Urothelium cell line (cell line): ENCODE results near the gene WFDC1.
"Not testable (repeated sequence)": the region's sequence is repeated elsewhere in the genome, so short reads cannot be mapped to it uniquely, and the experiment has no call there.

ENCODE experiments used
- DNase-seq: peaks from one replicate; pipeline ENCODE4 v3.0.0; 2011; ENCODE audit warnings: low spot score, mixed read lengths
- FAIRE-seq: peaks from 2 replicates; lab custom pipeline; 2011; peaks lifted over from hg19 to GRCh38; lab: Jason Lieb, UNC

WFDC1 gene

GRCh38 chr16:84324434-84325262 lies 30.0 kb downstream of the WFDC1 start:
- DNase-seq = no peak

GRCh38 chr16:84326545-84326944 lies 31.9 kb downstream of the WFDC1 start:
- no peak for FAIRE-seq
- no peak for DNase-seq

More at GRCh38 chr16:84324434-84325262, 30.0 kb downstream of the WFDC1 start:
- FAIRE-seq = no peak

GRCh38 chr16:84327926-84328505 lies 33.3 kb downstream of the WFDC1 start:
- DNase-seq (no peak), FAIRE-seq (no peak)

- no peak for FAIRE-seq
- no peak for DNase-seq
These were observed 34.3 kb downstream of the WFDC1 start for GRCh38 chr16:84329016-84329415.

- DNase-seq (no peak), FAIRE-seq (no peak)
These were observed 35.4 kb downstream of the WFDC1 start for GRCh38 chr16:84329843-84330684.

- DNase-seq = no peak
- FAIRE-seq = no peak
These were observed 36.0 kb downstream of the WFDC1 start for GRCh38 chr16:84330685-84331050.

- FAIRE-seq (no peak), DNase-seq (no peak)
These were observed 37.5 kb downstream of the WFDC1 start for GRCh38 chr16:84331998-84332780.

GRCh38 chr16:84332975-84333684 lies 38.5 kb downstream of the WFDC1 start:
- DNase-seq (no peak), FAIRE-seq (no peak)

- DNase-seq (no peak), FAIRE-seq (no peak)
These were observed 39.4 kb downstream of the WFDC1 start for GRCh38 chr16:84334058-84334457.

- DNase-seq = no peak
- no peak for FAIRE-seq
These were observed 39.8 kb downstream of the WFDC1 start for GRCh38 chr16:84334482-84334881.

- DNase-seq, FAIRE-seq: not testable (repeated sequence)
These were observed 42.6 kb downstream of the WFDC1 start for GRCh38 chr16:84337236-84337635.

- no peak for DNase-seq
- no peak for FAIRE-seq
These were observed 44.6 kb downstream of the WFDC1 start for GRCh38 chr16:84339311-84339710.

GRCh38 chr16:84339766-84340165 lies 45.1 kb downstream of the WFDC1 start:
- no peak for FAIRE-seq
- DNase-seq = no peak

GRCh38 chr16:84340325-84341040 lies 45.8 kb downstream of the WFDC1 start:
- DNase-seq = no peak
- no peak for FAIRE-seq

GRCh38 chr16:84341528-84342295 lies 47.0 kb downstream of the WFDC1 start:
- FAIRE-seq (no peak), DNase-seq (no peak)

GRCh38 chr16:84343800-84344199 lies 49.1 kb downstream of the WFDC1 start:
- not testable (repeated sequence) for DNase-seq, FAIRE-seq

- DNase-seq = no peak
- no peak for FAIRE-seq
These were observed 50.1 kb downstream of the WFDC1 start for GRCh38 chr16:84344781-84345180.

- FAIRE-seq = no peak
These were observed 52.5 kb downstream of the WFDC1 start for GRCh38 chr16:84347161-84347560.

More at GRCh38 chr16:84347161-84347560, 52.5 kb downstream of the WFDC1 start:
- no peak for DNase-seq
